ENCODE data around the gene C1QTNF5. TPM values are rescaled to one million over a fixed set of nuclear protein-coding genes. Genes with fewer than 3 reads are reported as not detected.
A peak's percentile ranks its signal among the peaks of the same experiment; 100 is the strongest.

The C1QTNF5 gene
- total RNA-seq, 5 donors from 2014 or later (not counting 1 experiment from before 2014, with no cell fraction given): not detected

DNA sequence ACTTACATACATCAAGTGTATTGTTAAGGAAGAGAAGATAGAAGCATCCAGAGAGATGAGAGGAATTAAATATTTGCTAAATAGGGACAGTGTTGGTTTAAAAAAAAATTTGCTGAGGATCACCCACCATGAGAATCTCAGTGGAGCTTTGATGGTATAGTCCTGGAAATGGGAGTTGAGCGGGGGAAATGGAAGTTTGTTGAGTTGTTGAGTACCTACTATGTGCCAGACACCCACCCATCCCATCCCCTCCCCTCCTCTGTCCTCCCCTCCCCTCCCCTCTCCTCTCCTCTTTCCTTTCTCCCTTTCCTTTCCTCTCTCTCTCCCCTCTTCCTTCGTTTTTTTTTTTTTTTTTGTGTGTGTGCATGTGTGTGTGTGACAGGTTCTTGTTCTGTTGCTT, 10.5 kb upstream of the C1QTNF5 start:
- no peak overlapping the region for H3K27ac Mint-ChIP-seq
- POLR2A ChIA-PET: interaction anchor here in 1 of 2 donors (0.6 kb wide), 1 partner anchor 782 kb away, joined by 3 read pairs; no protein-coding TSS in a partner anchor
- H3K27ac ChIP-seq (ENCODE audit: low read length): no peak overlapping the region
- H3K27me3 Mint-ChIP-seq: peaks cover 25 to 32% of the 10 kb centered on the region in 2 donors
- no peaks in the 10 kb centered on the region for H3K36me3 ChIP-seq (ENCODE audit: control insufficient read depth in 2 of 2, extremely low read depth in 1 of 2, insufficient read depth in 1 of 2, low read length in 1 of 2)
- no peaks in the 10 kb centered on the region for H3K9me3 Mint-ChIP-seq
- no peak overlapping the region for H3K4me3 ChIP-seq (ENCODE audit: control insufficient read depth in 1 of 2, extremely low read depth in 1 of 2, low read length in 1 of 2)
- no peaks in the 10 kb centered on the region for H3K36me3 Mint-ChIP-seq
- no peaks in the 10 kb centered on the region for H3K9me3 ChIP-seq
- no CpG with 5 or more reads among the region's 2 CpGs for WGBS (ENCODE audit: insufficient coverage)
- peaks cover 0 to 9% of the 10 kb centered on the region in 2 experiments for H3K4me1 ChIP-seq (ENCODE audit: control insufficient read depth in 1 of 2, extremely low read depth in 1 of 2, insufficient read depth in 2 of 2, low read length in 2 of 2)
- ATAC-seq (replicated peaks in 1 of 4) (no peak), DNase-seq (no peak)
- peaks cover 2 to 5% (median 2%) of the 10 kb centered on the region in 3 donors for H3K4me1 Mint-ChIP-seq
- CTCF ChIA-PET: no interaction called here
- H3K27me3 ChIP-seq (replicated peaks in 1 of 2; ENCODE audit: control insufficient read depth in 2 of 2, extremely low read depth in 1 of 2, insufficient read depth in 2 of 2, low read length in 1 of 2): peaks cover 5 to 47% of the 10 kb centered on the region in 2 experiments
- H3K4me3 Mint-ChIP-seq: no peak overlapping the region

DNA sequence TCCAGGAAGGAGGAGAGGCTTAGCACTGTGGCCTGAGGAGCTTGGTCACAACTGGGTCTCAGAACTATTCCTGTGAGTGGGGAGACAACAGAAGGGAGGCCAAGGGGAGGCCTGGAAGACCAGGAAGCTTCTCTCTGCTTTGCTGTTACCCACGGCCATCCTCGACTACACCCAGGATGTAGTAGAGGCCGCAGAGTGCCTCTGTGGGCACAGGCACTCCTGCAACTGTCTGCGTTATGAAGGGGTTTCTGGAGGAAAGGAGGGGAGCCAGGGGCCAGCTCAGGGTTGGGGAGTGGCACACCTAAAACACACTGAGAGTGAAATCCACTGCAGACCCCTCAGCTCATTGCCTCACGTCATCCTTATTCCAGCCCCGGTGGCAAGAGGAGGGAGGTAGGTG, 9.6 kb upstream of the C1QTNF5 start:
- no peaks in the 10 kb centered on the region for H3K36me3 Mint-ChIP-seq
- 48% methylated on average over 3 of the region's 6 CpGs for WGBS (ENCODE audit: insufficient coverage)
- H3K9me3 Mint-ChIP-seq: no peaks in the 10 kb centered on the region
- H3K4me1 Mint-ChIP-seq: peaks cover 0 to 3% (median 0%) of the 10 kb centered on the region in 3 donors
- no peak for ATAC-seq (replicated peaks in 1 of 4)
- Histone ChIP-seq H3K9me3 (no peaks in the 10 kb centered on the region), H3K4me1 (ENCODE audit: control insufficient read depth in 1 of 2, extremely low read depth in 1 of 2, insufficient read depth in 2 of 2, low read length in 2 of 2) (peaks cover 0 to 6% of the 10 kb centered on the region in 2 experiments), H3K27ac (ENCODE audit: low read length) (peak overlapping the region; percentile 34), H3K4me3 (ENCODE audit: control insufficient read depth in 1 of 2, extremely low read depth in 1 of 2, low read length in 1 of 2) (no peak overlapping the region), H3K36me3 (ENCODE audit: control insufficient read depth in 2 of 2, extremely low read depth in 1 of 2, insufficient read depth in 1 of 2, low read length in 1 of 2) (no peaks in the 10 kb centered on the region), H3K27me3 (replicated peaks in 1 of 2; ENCODE audit: control insufficient read depth in 2 of 2, extremely low read depth in 1 of 2, insufficient read depth in 2 of 2, low read length in 1 of 2) (peaks cover 5 to 46% of the 10 kb centered on the region in 2 experiments)
- no peak overlapping the region for H3K4me3 Mint-ChIP-seq
- H3K27ac Mint-ChIP-seq: peak overlapping the region in 1 of 2 donors; percentile 48
- ChIA-PET CTCF (no interaction called here), POLR2A (interaction anchor here in 1 of 2 donors (0.6 kb wide), 1 partner anchor 19 kb away, joined by 3 read pairs; no protein-coding TSS in a partner anchor)
- H3K27me3 Mint-ChIP-seq: peaks cover 25 to 31% of the 10 kb centered on the region in 2 donors
- no peak for DNase-seq

DNA sequence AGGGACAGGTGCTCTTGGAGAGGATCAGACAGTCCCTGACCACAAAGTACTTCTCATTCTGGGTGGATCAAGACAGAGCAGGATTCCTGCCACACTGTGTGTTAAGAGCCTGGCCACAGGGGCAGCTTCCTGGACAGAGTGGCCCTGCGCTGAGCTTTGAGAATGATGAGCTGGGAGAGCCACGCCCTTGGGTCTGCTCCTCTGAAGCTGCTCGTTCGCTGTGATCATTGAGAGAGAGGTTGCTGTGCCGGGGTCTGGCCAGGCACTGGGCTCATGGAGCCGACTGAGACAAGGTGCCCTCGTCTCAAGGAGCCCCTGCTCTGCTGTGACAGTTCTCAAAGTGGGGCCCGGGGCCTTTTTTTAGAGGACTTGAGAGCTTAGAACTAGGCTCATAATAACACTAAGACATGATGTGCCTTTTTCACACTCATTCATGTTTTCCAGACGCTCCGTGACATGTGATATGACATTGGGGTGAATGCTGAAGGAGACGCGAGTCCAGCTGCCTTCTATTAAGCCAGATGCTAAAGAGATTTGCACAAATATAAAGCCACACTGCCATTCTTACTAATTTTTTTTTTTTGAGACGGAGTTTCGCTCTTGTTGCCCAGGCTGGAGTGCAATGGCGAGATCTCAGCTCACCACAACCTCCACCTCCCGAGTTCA, 7.4 kb upstream of the C1QTNF5 start:
- CTCF ChIA-PET: interaction anchor here (0.5 to 1.0 kb wide), 2 partner anchors 9 to 10 kb away, joined by 3 to 11 read pairs; no protein-coding TSS in a partner anchor
- DNase-seq (no peak), ATAC-seq (replicated peaks in 1 of 4) (no peak)
- H3K27me3 ChIP-seq (replicated peaks in 1 of 2; ENCODE audit: control insufficient read depth in 2 of 2, extremely low read depth in 1 of 2, insufficient read depth in 2 of 2, low read length in 1 of 2): peaks cover 3 to 61% of the 10 kb centered on the region in 2 experiments
- H3K27me3 Mint-ChIP-seq: peaks cover 28 to 32% of the 10 kb centered on the region in 2 donors
- peaks cover 0 to 3% (median 0%) of the 10 kb centered on the region in 3 donors for H3K4me1 Mint-ChIP-seq
- H3K4me3 Mint-ChIP-seq: no peak overlapping the region
- H3K36me3 ChIP-seq (ENCODE audit: control insufficient read depth in 2 of 2, extremely low read depth in 1 of 2, insufficient read depth in 1 of 2, low read length in 1 of 2): no peaks in the 10 kb centered on the region
- no peak overlapping the region for H3K4me3 ChIP-seq (ENCODE audit: control insufficient read depth in 1 of 2, extremely low read depth in 1 of 2, low read length in 1 of 2)
- H3K27ac ChIP-seq (ENCODE audit: low read length): no peak overlapping the region
- H3K27ac Mint-ChIP-seq: no peak overlapping the region
- H3K4me1 ChIP-seq (ENCODE audit: control insufficient read depth in 1 of 2, extremely low read depth in 1 of 2, insufficient read depth in 2 of 2, low read length in 2 of 2): peaks cover 0 to 6% of the 10 kb centered on the region in 2 experiments
- H3K36me3 Mint-ChIP-seq: no peaks in the 10 kb centered on the region
- no peaks in the 10 kb centered on the region for H3K9me3 Mint-ChIP-seq
- WGBS (ENCODE audit: insufficient coverage): 78% methylated on average over 7 of the region's 16 CpGs
- no peaks in the 10 kb centered on the region for H3K9me3 ChIP-seq
- POLR2A ChIA-PET: interaction anchor here in 1 of 2 donors (0.7 kb wide), 1 partner anchor 15 kb away, joined by 3 read pairs; no protein-coding TSS in a partner anchor

DNA sequence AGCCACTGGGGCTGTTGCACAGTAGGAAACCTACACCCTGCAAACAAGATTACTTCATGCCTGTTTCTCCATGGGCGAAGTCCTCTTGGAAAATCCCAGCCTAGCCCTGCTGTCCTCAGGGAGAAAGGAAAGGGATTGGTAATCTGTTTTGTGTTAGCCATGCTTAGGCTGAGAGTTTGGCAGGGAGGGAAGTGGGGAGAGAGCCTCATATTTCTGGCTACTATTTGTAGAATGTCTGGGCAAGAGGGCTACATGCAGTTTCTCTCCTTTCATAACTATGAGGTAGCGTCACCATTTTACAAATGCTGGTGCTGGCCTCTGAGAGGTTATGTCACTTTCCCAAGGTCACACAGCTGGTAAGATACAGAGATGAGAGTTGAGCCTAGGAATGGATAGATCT, 6.6 kb upstream of the C1QTNF5 start:
- no peak for ATAC-seq (replicated peaks in 1 of 4)
- Mint-ChIP-seq H3K27me3 (peaks cover 24 to 31% of the 10 kb centered on the region in 2 donors), H3K4me1 (peaks cover 0 to 3% (median 0%) of the 10 kb centered on the region in 3 donors), H3K36me3 (no peaks in the 10 kb centered on the region), H3K9me3 (no peaks in the 10 kb centered on the region), H3K27ac (no peak overlapping the region), H3K4me3 (no peak overlapping the region)
- Histone ChIP-seq H3K36me3 (ENCODE audit: control insufficient read depth in 2 of 2, extremely low read depth in 1 of 2, insufficient read depth in 1 of 2, low read length in 1 of 2) (no peaks in the 10 kb centered on the region), H3K27me3 (replicated peaks in 1 of 2; ENCODE audit: control insufficient read depth in 2 of 2, extremely low read depth in 1 of 2, insufficient read depth in 2 of 2, low read length in 1 of 2) (peaks cover 0 to 62% of the 10 kb centered on the region in 2 experiments), H3K4me3 (ENCODE audit: control insufficient read depth in 1 of 2, extremely low read depth in 1 of 2, low read length in 1 of 2) (no peak overlapping the region), H3K4me1 (ENCODE audit: control insufficient read depth in 1 of 2, extremely low read depth in 1 of 2, insufficient read depth in 2 of 2, low read length in 2 of 2) (peaks cover 0 to 6% of the 10 kb centered on the region in 2 experiments), H3K9me3 (no peaks in the 10 kb centered on the region), H3K27ac (ENCODE audit: low read length) (no peak overlapping the region)
- ChIA-PET CTCF (interaction anchor here in 1 of 2 donors (1.0 to 1.3 kb wide), 2 partner anchors 9 to 10 kb away, joined by 4 to 11 read pairs; no protein-coding TSS in a partner anchor), POLR2A (interaction anchor here in 1 of 2 donors (0.5 kb wide), 1 partner anchor 59 kb away, joined by 12 read pairs; no protein-coding TSS in a partner anchor)
- no CpG with 5 or more reads among the region's 2 CpGs for WGBS (ENCODE audit: insufficient coverage)
- DNase-seq: no peak

DNA sequence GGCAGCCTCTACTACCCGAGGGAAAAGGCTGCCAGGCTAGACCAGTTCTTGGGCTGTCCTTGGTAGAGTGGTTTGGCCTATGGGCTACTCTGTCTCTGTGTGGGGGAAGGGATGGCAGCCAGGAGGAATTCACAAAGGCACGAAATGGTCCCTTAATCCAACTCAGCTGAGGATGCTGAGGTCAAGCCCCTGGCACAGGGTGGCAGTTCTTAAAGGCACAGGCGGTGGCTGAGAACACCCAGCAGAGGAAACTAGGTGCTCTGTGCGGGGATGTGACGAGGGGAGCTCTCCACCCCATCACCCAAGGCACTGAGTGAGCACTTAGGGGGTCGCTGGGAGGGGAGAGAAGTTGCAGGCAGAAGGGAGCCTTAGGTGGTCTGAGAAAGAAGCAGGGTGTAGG, 5.9 kb upstream of the C1QTNF5 start, which contains the start of gene MFRP:
Gene MFRP (minus strand): TSS at position 101 of the 400 bp plus-strand sequence. CDS start 192 bp downstream, outside the sequence.
- no peak within 1 kb of the TSS for H3K4me3 ChIP-seq (ENCODE audit: control insufficient read depth in 1 of 2, extremely low read depth in 1 of 2, low read length in 1 of 2)
- no peak within 1 kb of the TSS for H3K27ac ChIP-seq (ENCODE audit: low read length)
- Mint-ChIP-seq H3K36me3 (no peaks in the 10 kb centered on the region), H3K4me1 (peaks cover 0 to 3% (median 0%) of the 10 kb centered on the region in 3 donors), H3K9me3 (no peaks in the 10 kb centered on the region), H3K4me3 (no peak within 1 kb of the TSS), H3K27ac (no peak within 1 kb of the TSS), H3K27me3 (peaks cover 21 to 37% of the 10 kb centered on the region in 2 donors)
- ChIA-PET CTCF (interaction anchor here in 1 of 2 donors (1.3 kb wide), 1 partner anchor 9 kb away, joined by 4 read pairs; no protein-coding TSS in a partner anchor), POLR2A (no interaction called here)
- ATAC-seq (replicated peaks in 1 of 4): no peak
- WGBS (ENCODE audit: insufficient coverage): 21% methylated on average over 2 of the region's 6 CpGs
- peaks cover 0 to 64% of the 10 kb centered on the region in 2 experiments for H3K27me3 ChIP-seq (replicated peaks in 1 of 2; ENCODE audit: control insufficient read depth in 2 of 2, extremely low read depth in 1 of 2, insufficient read depth in 2 of 2, low read length in 1 of 2)
- H3K36me3 ChIP-seq (ENCODE audit: control insufficient read depth in 2 of 2, extremely low read depth in 1 of 2, insufficient read depth in 1 of 2, low read length in 1 of 2): no peaks in the 10 kb centered on the region
- peaks cover 0 to 6% of the 10 kb centered on the region in 2 experiments for H3K4me1 ChIP-seq (ENCODE audit: control insufficient read depth in 1 of 2, extremely low read depth in 1 of 2, insufficient read depth in 2 of 2, low read length in 2 of 2)
- DNase-seq: no peak
- H3K9me3 ChIP-seq: no peaks in the 10 kb centered on the region

DNA sequence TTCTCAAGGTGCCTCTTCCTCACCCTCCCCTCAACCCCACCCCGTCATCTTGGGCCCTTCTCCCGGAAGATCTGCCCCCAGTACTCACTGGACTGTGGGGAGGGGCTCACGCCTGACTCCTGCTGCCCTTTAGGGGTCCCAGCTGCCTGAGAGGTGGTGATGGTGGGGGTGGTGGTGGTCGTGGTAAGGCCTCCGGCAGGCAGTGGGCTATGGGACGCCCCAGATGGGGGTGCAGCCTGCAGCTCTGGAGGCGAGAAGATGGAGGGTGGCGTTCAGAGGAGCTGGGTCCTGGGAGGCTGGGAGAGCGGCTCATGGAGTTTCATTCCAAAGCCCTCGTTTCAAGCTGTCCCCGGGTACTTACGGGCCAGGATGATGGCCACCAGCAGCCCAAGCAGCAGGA, 5.0 kb upstream of the C1QTNF5 start:
- Mint-ChIP-seq H3K4me1 (peaks cover 5 to 9% (median 6%) of the 10 kb centered on the region in 3 donors), H3K4me3 (no peak overlapping the region), H3K27me3 (peaks cover 28 to 45% of the 10 kb centered on the region in 2 donors), H3K9me3 (no peaks in the 10 kb centered on the region), H3K36me3 (peaks cover 4% of the 10 kb centered on the region), H3K27ac (no peak overlapping the region)
- Histone ChIP-seq H3K4me1 (ENCODE audit: control insufficient read depth in 1 of 2, extremely low read depth in 1 of 2, insufficient read depth in 2 of 2, low read length in 2 of 2) (peaks cover 0 to 13% of the 10 kb centered on the region in 2 experiments), H3K27me3 (replicated peaks in 1 of 2; ENCODE audit: control insufficient read depth in 2 of 2, extremely low read depth in 1 of 2, insufficient read depth in 2 of 2, low read length in 1 of 2) (peaks cover 3 to 71% of the 10 kb centered on the region in 2 experiments), H3K27ac (ENCODE audit: low read length) (no peak overlapping the region), H3K36me3 (ENCODE audit: control insufficient read depth in 2 of 2, extremely low read depth in 1 of 2, insufficient read depth in 1 of 2, low read length in 1 of 2) (no peaks in the 10 kb centered on the region), H3K4me3 (ENCODE audit: control insufficient read depth in 1 of 2, extremely low read depth in 1 of 2, low read length in 1 of 2) (no peak overlapping the region), H3K9me3 (no peaks in the 10 kb centered on the region)
- DNase-seq: no peak
- 78% methylated on average over 9 of the region's 12 CpGs for WGBS (ENCODE audit: insufficient coverage)
- ChIA-PET CTCF (interaction anchor here in 1 of 2 donors (0.6 kb wide), 1 partner anchor 50 kb away, joined by 3 read pairs; no protein-coding TSS in a partner anchor), POLR2A (no interaction called here)
- ATAC-seq (replicated peaks in 1 of 4): no peak

All from T-cell (primary cell).